Measurements from ENCODE around the gene CTBP2. TPM values are rescaled to one million over a fixed set of nuclear protein-coding genes. Genes with fewer than 3 reads are reported as not detected.

The CTBP2 gene
- total RNA-seq, 1 experiment from 2014 or later, result 212 TPM

- H2BK5ac ChIP-seq (ENCODE audit: insufficient read length, low read length), result no peak overlapping the region
- Mint-ChIP-seq H3K9me3 (peaks cover 0 to 4% of the 10 kb centered on the region in 2 experiments; a peak in 3 of 5 replicates), H3K36me3 (ENCODE audit: insufficient read depth in 1 of 3, low read depth in 3 of 3) (peaks cover 44 to 56% (median 52%) of the 10 kb centered on the region in 3 experiments), H3K4me3 (no peak overlapping the region), H3K27ac (peak overlapping the region; percentile 19 to 76 (median 72); a peak in 4 of 7 replicates), H3K4me1 (peaks cover 38 to 46% of the 10 kb centered on the region in 2 experiments), H3K27me3 (ENCODE audit: low read depth) (no peaks in the 10 kb centered on the region)
- H3K79me1 ChIP-seq (ENCODE audit: insufficient read depth, low read depth, low read length, poor library complexity, severe bottlenecking), result peaks cover 2% of the 10 kb centered on the region
- no peak overlapping the region for H2AFZ ChIP-seq (ENCODE audit: low read length)
- DNase-seq, result no peak
- H3K14ac ChIP-seq (ENCODE audit: insufficient read depth, low read length), result no peak overlapping the region
- peaks cover 2% of the 10 kb centered on the region for H4K20me1 ChIP-seq (ENCODE audit: control insufficient read depth, insufficient read depth, insufficient read length)
- H2BK12ac ChIP-seq (ENCODE audit: insufficient read length, low read depth, low read length), result no peak overlapping the region
- no peak overlapping the region for H4K8ac ChIP-seq (replicated peaks; ENCODE audit: insufficient read length, low read depth, low read length)
- H3K56ac ChIP-seq (ENCODE audit: insufficient read length, low read depth, low read length), result no peak overlapping the region
- no peak overlapping the region for H2AK5ac ChIP-seq (ENCODE audit: insufficient read length, low read length)
- no peak overlapping the region for H3T11ph ChIP-seq (ENCODE audit: low read length)
- no peak overlapping the region for H4K5ac ChIP-seq (ENCODE audit: insufficient read length, low read depth, low read length)
- peaks cover 88% of the 10 kb centered on the region for H3K79me2 ChIP-seq (ENCODE audit: insufficient read depth, low read length)
- TF ChIP-seq CTCF (conservative IDR thresholded peaks at IDR 0.05), result no peak
- no peak overlapping the region for H2BK20ac ChIP-seq (ENCODE audit: low read depth, low read length, poor library complexity, severe bottlenecking)
- no peak overlapping the region for H2BK15ac ChIP-seq (ENCODE audit: low read depth, low read length)
- no peaks in the 10 kb centered on the region for H3K27me3 ChIP-seq (ENCODE audit: insufficient read depth, low read length)
- peaks cover 5% of the 10 kb centered on the region; the same call in 1 of the 2 replicates for H3K4me1 ChIP-seq (ENCODE audit: insufficient read depth, low read length)
- H3K27ac ChIP-seq (ENCODE audit: insufficient read length, low read depth, low read length), result no peak overlapping the region
- H3K4me2 ChIP-seq (ENCODE audit: insufficient read depth, insufficient read length, low read length), result no peak overlapping the region
- no peak overlapping the region for H3K23ac ChIP-seq (ENCODE audit: insufficient read length, low read depth, low read length)
- H3K18ac ChIP-seq (ENCODE audit: insufficient read length, low read depth, low read length), result no peak overlapping the region
- H4K91ac ChIP-seq (ENCODE audit: insufficient read length, low read depth, low read length), result no peak overlapping the region
- no peaks in the 10 kb centered on the region for H3K9me3 ChIP-seq (ENCODE audit: control insufficient read depth, low read depth, low read length)
- no peaks in the 10 kb centered on the region for H3K23me2 ChIP-seq (ENCODE audit: insufficient read length, low read depth, low read length, poor library complexity, severe bottlenecking)
- no CpG with 5 or more reads among the region's 2 CpGs for WGBS (ENCODE audit: extremely low coverage, insufficient read length, low lambda C conversion rate)
- H2BK120ac ChIP-seq (ENCODE audit: low read depth, low read length, poor library complexity, severe bottlenecking), result no peak overlapping the region
- H3K4ac ChIP-seq (ENCODE audit: low read depth, low read length), result no peak overlapping the region
- no peak overlapping the region for H3K9ac ChIP-seq (ENCODE audit: extremely low read depth, insufficient read length, low read length)
Measured at GRCh38 chr10:125112697-125113494, 47.5 kb downstream of the CTBP2 start.
